GM13977 (cell line): ENCODE measurements around the gene REELD1.

ENCODE experiments used
- DNase-seq: peaks from one replicate; pipeline ENCODE4 v3.0.0; 2012; ENCODE audit warnings: low spot score
- in situ Hi-C: fragments of 300-500 bp; cut with MboI; formaldehyde crosslinking; loops from one replicate; pipeline ENCODE4 v1.12.0; 2022; ENCODE audit warnings: low sequenced_read_pairs, low pct_unique_long_range_greater_than_20kb, mixed read lengths, inconsistent platforms; ENCODE audit not compliant: unreplicated experiment
- TF ChIP-seq, protein P1 (sequence below): IDR thresholded peaks from 2 replicates; pipeline ENCODE4 v1.5.1; 2012; ENCODE audit warnings: mild to moderate bottlenecking, control low read depth; ENCODE audit not compliant: insufficient read depth; ENCODE audit errors: extremely low read depth, missing control alignments

Gene REELD1

DNA sequence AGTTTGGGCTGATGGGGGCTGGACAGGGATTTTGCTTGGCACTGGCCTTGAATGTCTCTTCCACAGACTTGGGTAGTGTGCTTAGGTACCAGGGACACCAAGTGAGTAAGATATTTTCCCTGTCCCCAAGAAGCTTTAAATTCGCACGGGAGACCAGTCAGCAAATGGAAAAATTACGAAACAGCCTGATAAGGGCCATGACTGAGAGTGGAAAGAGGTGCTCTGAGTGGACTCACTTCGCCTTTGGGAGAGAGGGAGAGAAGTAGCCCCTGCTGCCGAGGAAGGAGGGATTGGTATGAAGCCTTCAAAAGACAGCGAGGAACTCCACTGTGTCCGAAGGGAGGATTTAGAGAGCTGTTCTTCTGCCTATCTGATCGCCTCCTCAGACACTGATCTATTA lies 36.2 kb upstream of the REELD1 start:
- DNase-seq: no peak
- in situ Hi-C loops: no loop called here

DNA sequence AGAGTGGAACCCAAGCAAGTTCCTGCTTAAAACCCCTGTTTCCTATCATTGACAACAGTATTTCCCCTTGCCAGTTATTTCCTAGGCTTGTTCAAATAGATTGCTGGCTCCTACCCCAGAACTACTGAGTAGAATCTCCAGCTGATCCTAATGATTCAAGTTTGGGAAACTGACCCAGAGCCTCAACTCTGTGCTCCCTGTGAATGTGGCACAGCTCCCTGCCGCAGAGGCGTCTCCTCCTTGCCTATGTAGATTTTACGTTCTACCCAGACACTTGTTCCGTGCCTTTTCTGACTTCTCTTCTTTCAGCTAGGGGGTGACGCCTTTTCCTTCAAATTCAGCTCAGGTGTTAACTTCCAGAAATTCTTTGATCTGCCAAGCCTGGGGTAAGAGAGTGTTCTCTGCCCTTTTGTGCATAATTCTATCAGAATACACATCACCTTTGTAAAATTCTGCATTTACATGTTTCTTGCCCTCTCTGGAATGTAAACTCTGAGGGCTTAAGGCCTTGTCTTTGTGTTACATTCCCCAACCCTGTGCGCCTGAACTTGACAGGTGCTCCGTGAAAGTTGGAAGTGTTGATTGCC lies 34.5 kb upstream of the REELD1 start:
- no peak for DNase-seq
- TF ChIP-seq, protein P1, sequence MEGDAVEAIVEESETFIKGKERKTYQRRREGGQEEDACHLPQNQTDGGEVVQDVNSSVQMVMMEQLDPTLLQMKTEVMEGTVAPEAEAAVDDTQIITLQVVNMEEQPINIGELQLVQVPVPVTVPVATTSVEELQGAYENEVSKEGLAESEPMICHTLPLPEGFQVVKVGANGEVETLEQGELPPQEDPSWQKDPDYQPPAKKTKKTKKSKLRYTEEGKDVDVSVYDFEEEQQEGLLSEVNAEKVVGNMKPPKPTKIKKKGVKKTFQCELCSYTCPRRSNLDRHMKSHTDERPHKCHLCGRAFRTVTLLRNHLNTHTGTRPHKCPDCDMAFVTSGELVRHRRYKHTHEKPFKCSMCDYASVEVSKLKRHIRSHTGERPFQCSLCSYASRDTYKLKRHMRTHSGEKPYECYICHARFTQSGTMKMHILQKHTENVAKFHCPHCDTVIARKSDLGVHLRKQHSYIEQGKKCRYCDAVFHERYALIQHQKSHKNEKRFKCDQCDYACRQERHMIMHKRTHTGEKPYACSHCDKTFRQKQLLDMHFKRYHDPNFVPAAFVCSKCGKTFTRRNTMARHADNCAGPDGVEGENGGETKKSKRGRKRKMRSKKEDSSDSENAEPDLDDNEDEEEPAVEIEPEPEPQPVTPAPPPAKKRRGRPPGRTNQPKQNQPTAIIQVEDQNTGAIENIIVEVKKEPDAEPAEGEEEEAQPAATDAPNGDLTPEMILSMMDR: no peak
- in situ Hi-C loops: no loop called here

More for the DNA sequence above, 36.2 kb upstream of the REELD1 start:
- TF ChIP-seq, protein P1: no peak

DNA sequence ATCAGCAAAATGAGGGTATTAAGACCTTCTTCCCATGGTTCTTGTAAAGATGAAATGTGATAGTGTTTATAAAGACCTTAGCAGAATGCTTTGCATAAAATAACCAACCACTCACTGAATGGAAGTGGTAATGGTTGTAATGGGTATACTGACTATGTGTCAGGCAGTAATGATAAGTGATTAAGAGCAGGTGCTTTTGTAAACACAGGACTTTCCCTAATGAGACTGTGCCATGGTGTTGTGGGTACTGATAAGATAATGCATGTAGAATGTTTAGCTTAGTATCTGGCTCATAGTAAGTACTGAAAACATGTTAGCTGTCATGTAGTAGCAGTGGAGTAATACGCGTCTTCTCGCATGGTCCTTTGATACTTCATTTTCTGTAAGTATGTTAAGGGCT lies 31.9 kb upstream of the REELD1 start:
- no peak for DNase-seq
- in situ Hi-C loops: no loop called here
- TF ChIP-seq, protein P1: no peak

DNA sequence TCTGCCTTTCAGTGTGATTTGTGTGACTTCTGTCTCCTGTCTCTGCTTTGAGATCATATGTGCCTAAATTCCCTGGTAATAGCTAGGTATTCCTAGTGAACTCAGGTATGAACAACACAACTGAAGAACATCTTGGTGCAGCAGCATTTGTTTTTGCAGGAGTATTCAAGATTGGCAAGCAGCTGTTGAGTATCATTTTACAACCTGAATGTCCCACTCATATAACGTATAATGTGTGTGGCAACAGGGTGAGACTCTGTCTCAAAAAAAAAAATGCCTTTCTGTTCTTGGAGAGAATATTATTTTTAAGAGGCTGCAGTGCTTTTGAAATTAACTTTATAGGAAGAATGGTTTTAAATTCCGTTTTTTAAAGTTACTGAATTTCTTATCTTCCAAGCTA lies 31.1 kb upstream of the REELD1 start:
- in situ Hi-C loops: no loop called here
- DNase-seq: no peak
- TF ChIP-seq, protein P1: no peak

DNA sequence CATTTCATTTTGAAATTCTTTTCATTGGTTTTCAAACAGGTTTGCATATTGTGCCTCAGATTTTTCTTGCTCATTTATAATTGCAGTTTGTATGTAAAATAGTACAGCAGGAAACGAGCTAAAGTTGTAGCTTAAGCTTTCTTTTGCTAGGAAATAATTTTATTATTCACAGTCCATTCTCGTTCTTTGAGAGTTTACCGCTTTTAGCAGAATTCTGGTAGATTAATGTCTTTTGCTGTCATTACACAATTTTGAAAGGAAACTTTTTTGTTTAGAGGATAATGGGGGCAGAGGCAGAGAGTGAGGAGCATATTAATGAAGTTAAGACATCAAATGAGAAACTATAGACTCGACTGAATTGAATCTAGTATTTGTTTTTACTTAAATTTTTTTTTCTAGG lies 28.3 kb upstream of the REELD1 start:
- in situ Hi-C loops: no loop called here
- no peak for DNase-seq
- TF ChIP-seq, protein P1: no peak

DNA sequence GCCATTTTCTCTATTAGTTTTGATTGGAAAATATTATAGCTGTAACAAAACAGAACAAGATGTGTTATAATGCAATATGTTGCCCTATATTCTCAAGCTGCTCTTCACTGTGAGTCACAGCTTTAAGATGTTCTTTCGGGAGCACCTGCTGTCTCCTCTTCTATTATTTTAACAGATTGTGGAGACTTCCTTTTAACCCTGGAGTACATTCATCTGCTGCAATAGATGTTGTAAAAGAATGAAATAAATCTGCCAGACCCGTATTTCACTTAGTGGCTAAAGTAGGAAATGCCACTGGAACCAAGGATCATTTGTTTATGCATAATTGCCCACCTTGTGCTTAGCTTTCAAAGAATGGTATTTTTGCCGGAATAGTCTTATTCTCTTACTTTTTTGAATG lies 27.7 kb upstream of the REELD1 start:
- TF ChIP-seq, protein P1: no peak
- no peak for DNase-seq
- in situ Hi-C loops: no loop called here

DNA sequence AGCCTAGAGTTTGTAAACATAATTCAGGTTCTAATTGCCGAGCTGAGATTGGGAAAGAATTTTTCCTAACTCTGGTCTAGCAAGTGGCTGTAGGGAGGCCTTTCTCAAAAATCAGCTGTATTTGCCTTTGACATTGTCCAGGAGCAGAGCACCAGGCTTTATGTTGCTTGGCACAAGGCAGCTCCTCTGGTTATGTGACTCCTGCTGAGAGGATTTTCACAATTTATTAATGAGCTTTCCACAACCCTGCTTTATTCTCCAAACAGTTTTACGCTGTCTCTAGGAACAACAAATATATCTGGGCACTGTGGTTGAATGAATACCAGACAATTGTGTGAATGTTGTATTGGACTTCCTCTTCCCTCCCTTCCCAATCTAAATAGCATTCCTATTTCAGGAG lies 23.9 kb upstream of the REELD1 start:
- in situ Hi-C loops: no loop called here
- TF ChIP-seq, protein P1: no peak
- DNase-seq: no peak
